Measurements from ENCODE around the gene HGF. TPM values are rescaled to one million over a fixed set of nuclear protein-coding genes. Genes with fewer than 3 reads are reported as not detected.
"Not testable (repeated sequence)": the region's sequence is repeated elsewhere in the genome, so short reads cannot be mapped to it uniquely, and the experiment has no call there.

The HGF gene
- polyA plus RNA-seq, 1 of the 3 experiments (the other 2 are of a cell fraction): 1.5 TPM

GRCh38 chr7:81725003-81725811, 44.6 kb downstream of the HGF start:
- CTCF ChIA-PET: interaction anchor here (0.6 to 4.7 kb wide), 4 partner anchors 9 to 75 kb away, joined by 3 to 28 read pairs (median 3); no protein-coding TSS in a partner anchor
- Histone ChIP-seq H3K27ac (ENCODE audit: low read depth in 2 of 2, low read length in 1 of 2) (peak overlapping the region; percentile 40 to 49; a peak in 2 of 4 replicates), H3K27me3 (ENCODE audit: insufficient read depth) (no peaks in the 10 kb centered on the region), H3K4me2 (peak overlapping the region; percentile 41), H3F3A (replicated peaks; ENCODE audit: insufficient read depth) (peaks cover 10% of the 10 kb centered on the region), H4K20me1 (ENCODE audit: insufficient read depth) (no peaks in the 10 kb centered on the region), H3K36me3 (replicated peaks in 1 of 2; ENCODE audit: control insufficient read depth in 1 of 2, insufficient read depth in 2 of 2, low read length in 1 of 2) (no peaks in the 10 kb centered on the region), H3K9me2 (no peaks in the 10 kb centered on the region), H3K9me3 (no peaks in the 10 kb centered on the region), H3K9ac (no peak overlapping the region), H3K4me1 (ENCODE audit: control insufficient read depth in 1 of 2, insufficient read depth in 2 of 2, low read depth in 1 of 2, low read length in 1 of 2) (peaks cover 6 to 11% of the 10 kb centered on the region in 2 experiments; a peak in 3 of 4 replicates), H3K4me3 (ENCODE audit: low read depth in 2 of 2, low read length in 1 of 2) (peak overlapping the region in 1 of 2 experiments; percentile 2; a peak in 1 of 4 replicates), H2AFZ (ENCODE audit: low read depth) (peak overlapping the region; percentile 12; the same call in 1 of the 2 replicates), H3K79me2 (ENCODE audit: insufficient read depth) (no peaks in the 10 kb centered on the region)
- WGBS (ENCODE audit: low lambda C conversion rate): 88% methylated on average over 2 of the region's 2 CpGs
- TF ChIP-seq ELF1 (IDR thresholded peaks at IDR 0.05): no peak
- TF ChIP-seq, protein P1, sequence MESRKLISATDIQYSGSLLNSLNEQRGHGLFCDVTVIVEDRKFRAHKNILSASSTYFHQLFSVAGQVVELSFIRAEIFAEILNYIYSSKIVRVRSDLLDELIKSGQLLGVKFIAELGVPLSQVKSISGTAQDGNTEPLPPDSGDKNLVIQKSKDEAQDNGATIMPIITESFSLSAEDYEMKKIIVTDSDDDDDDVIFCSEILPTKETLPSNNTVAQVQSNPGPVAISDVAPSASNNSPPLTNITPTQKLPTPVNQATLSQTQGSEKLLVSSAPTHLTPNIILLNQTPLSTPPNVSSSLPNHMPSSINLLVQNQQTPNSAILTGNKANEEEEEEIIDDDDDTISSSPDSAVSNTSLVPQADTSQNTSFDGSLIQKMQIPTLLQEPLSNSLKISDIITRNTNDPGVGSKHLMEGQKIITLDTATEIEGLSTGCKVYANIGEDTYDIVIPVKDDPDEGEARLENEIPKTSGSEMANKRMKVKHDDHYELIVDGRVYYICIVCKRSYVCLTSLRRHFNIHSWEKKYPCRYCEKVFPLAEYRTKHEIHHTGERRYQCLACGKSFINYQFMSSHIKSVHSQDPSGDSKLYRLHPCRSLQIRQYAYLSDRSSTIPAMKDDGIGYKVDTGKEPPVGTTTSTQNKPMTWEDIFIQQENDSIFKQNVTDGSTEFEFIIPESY (IDR thresholded peaks at IDR 0.05; ENCODE audit: borderline replicate concordance, low read depth): no peak
- TF ChIP-seq MXI1 (IDR thresholded peaks at IDR 0.05; ENCODE audit: low read depth, low read length): no peak
- no peak for TF ChIP-seq GABPA (IDR thresholded peaks at IDR 0.05; ENCODE audit: low read depth)
- TF ChIP-seq MEF2A (IDR thresholded peaks at IDR 0.05; ENCODE audit: borderline replicate concordance, low read depth): no peak
- TF ChIP-seq RFX5 (IDR thresholded peaks at IDR 0.05; ENCODE audit: low read length): no peak
- TF ChIP-seq RCOR1 (IDR thresholded peaks at IDR 0.05; ENCODE audit: low read length): no peak
- no peak for TF ChIP-seq JUND (IDR thresholded peaks at IDR 0.05)
- TF ChIP-seq CHD2 (IDR thresholded peaks at IDR 0.05; ENCODE audit: low read length, partially characterized antibody): no peak
- no peak for TF ChIP-seq TCF12 (IDR thresholded peaks at IDR 0.05)
- TF ChIP-seq RAD21 (IDR thresholded peaks at IDR 0.05; ENCODE audit: low read length): no peak
- TF ChIP-seq FOSL2 (IDR thresholded peaks at IDR 0.05; ENCODE audit: borderline replicate concordance, low read depth): no peak
- no peak for TF ChIP-seq SIN3A (IDR thresholded peaks at IDR 0.05; ENCODE audit: borderline replicate concordance, low read depth, low read length)
- no peak for DNase-seq
- POLR2A ChIA-PET: no interaction called here

DNA sequence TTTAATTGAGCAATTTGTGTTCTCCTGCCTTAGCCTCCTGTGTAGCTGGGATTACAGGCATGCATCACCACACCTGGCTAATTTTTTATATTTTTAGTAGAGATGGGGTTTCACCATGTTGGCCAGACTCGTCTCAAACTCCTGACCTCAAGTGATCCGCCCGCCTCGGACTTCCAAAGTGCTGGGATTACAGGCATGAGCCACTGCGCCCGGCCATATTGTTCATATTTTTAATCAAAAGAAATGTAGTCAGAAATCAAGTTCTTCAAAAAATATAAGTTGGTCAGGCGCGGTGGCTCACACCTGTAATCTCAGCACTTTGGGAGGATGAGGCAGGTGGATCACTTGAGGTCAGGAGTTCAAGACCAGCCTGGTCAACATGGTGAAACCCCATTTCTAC, 47.6 kb downstream of the HGF start:
- 98% methylated on average over 8 of the region's 8 CpGs for WGBS (ENCODE audit: low lambda C conversion rate)
- H4K20me1 ChIP-seq (ENCODE audit: insufficient read depth); DNase-seq; H3K4me3 ChIP-seq (ENCODE audit: low read depth in 2 of 2, low read length in 1 of 2); POLR2A ChIA-PET; H3K9ac ChIP-seq; H3K27ac ChIP-seq (ENCODE audit: low read depth in 2 of 2, low read length in 1 of 2); H3K9me3 ChIP-seq; H3K27me3 ChIP-seq (ENCODE audit: insufficient read depth); H2AFZ ChIP-seq (ENCODE audit: low read depth); H3K36me3 ChIP-seq (replicated peaks in 1 of 2; ENCODE audit: control insufficient read depth in 1 of 2, insufficient read depth in 2 of 2, low read length in 1 of 2); H3K9me2 ChIP-seq; H3K79me2 ChIP-seq (ENCODE audit: insufficient read depth); H3K4me2 ChIP-seq: not testable (repeated sequence)
- CTCF ChIA-PET: interaction anchor here (1.0 kb wide), 1 partner anchor 9 kb away, joined by 3 read pairs; no protein-coding TSS in a partner anchor
- Histone ChIP-seq H3F3A (replicated peaks; ENCODE audit: insufficient read depth) (peaks cover 10% of the 10 kb centered on the region), H3K4me1 (ENCODE audit: control insufficient read depth in 1 of 2, insufficient read depth in 2 of 2, low read depth in 1 of 2, low read length in 1 of 2) (peaks cover 6 to 11% of the 10 kb centered on the region in 2 experiments; a peak in 3 of 4 replicates)

All from SK-N-SH (cell line).